Sigmoid colon (tissue), 4 donors: ENCODE results near the gene SDR39U1.

Experiments used
- CTCF ChIP-seq, 4 experiments: fragments of 450-650 bp in 3 of 4; fragments of 200-600 bp in 1 of 4; IDR thresholded peaks; one replicate each; pipeline ENCODE4 v1.5.1; 2016 to 2019; ENCODE audit warnings: antibody characterized with exemption in 4 of 4, mild to moderate bottlenecking in 3 of 4, moderate library complexity in 2 of 4
- EP300 ChIP-seq, 4 donors: sonication (generic); formaldehyde crosslinking; IDR thresholded peaks; one replicate each; pipeline ENCODE4 v1.6.1; 2017; ENCODE audit warnings: antibody characterized with exemption in 4 of 4
- POLR2A ChIP-seq, 2 donors: fragments of 450-650 bp; IDR thresholded peaks; one replicate each; pipeline ENCODE4 v1.6.1; 2016; ENCODE audit warnings: antibody characterized with exemption in 2 of 2, mild to moderate bottlenecking in 2 of 2, moderate library complexity in 2 of 2
- POLR2AphosphoS5 ChIP-seq, 4 donors: sonication (generic); formaldehyde crosslinking; IDR thresholded peaks; one replicate each; pipeline ENCODE4 v1.6.1; 2017; ENCODE audit warnings: antibody characterized with exemption in 4 of 4

GRCh38 chr14:24394275-24394674 lies 48.3 kb downstream of the SDR39U1 start:
- TF ChIP-seq CTCF (IDR thresholded peaks at IDR 0.05) = no peak
- no peak for TF ChIP-seq POLR2A (IDR thresholded peaks at IDR 0.05)
- TF ChIP-seq EP300 (IDR thresholded peaks at IDR 0.05) = no peak
- TF ChIP-seq POLR2AphosphoS5 (IDR thresholded peaks at IDR 0.05) = no peak
